GM12878 (cell line): ENCODE data around the gene ZCCHC17. TPM values are rescaled to one million over a fixed set of nuclear protein-coding genes. Genes with fewer than 3 reads are reported as not detected.

Experiments used
- ATAC-seq: fragments of 200-7000 bp; cut with Tn5 transposase; 3 replicates; pipeline ENCODE4 v1.9.1; 2020; ENCODE audit warnings: mild to moderate bottlenecking, moderate library complexity
- BruUV-seq: library from RNA; stranded (reverse); fragments of 400-500 nt; replicated peaks from 2 replicates; lab custom pipeline; 2021; lab: Mats Ljungman, UMichigan
- CTCF ChIA-PET: fragments of 300-600 bp; sonication (Branson Sonifier 250); formaldehyde crosslinking; extraction: SDS; loops from one replicate; lab custom pipeline; 2021; ENCODE audit warnings: inconsistent platforms; lab: Yijun Ruan, JAX
- POLR2A ChIA-PET: fragments of 350-600 bp; formaldehyde crosslinking; extraction: SDS; loops from one replicate; lab custom pipeline; 2021; ENCODE audit warnings: inconsistent platforms; lab: Charles Lee
- RAD21 ChIA-PET: fragments of 300-600 bp; sonication (Branson Sonifier 250); formaldehyde crosslinking; loops from one replicate; lab custom pipeline; 2023; ENCODE audit warnings: antibody characterized with exemption; ENCODE audit not compliant: unreplicated experiment; lab: Charles Lee
- SMC1A ChIA-PET: fragments of 300-600 bp; sonication (Branson Sonifier 250); formaldehyde crosslinking; loops from one replicate; lab custom pipeline; 2023; ENCODE audit not compliant: unreplicated experiment, uncharacterized antibody; lab: Charles Lee
- DNase-seq: peaks from one replicate; pipeline ENCODE4 v3.0.0-alpha.2; 2011; ENCODE audit warnings: low read depth, low spot score
- FAIRE-seq: peaks from 3 replicates; lab custom pipeline; 2011; peaks lifted over from hg19 to GRCh38; lab: Jason Lieb, UNC
- H2AFZ ChIP-seq: 2 replicates; pipeline ENCODE4 v1.6.0; 2011; ENCODE audit warnings: low read depth, low read length, control low read depth; ENCODE audit not compliant: control insufficient read depth
- H3K27ac ChIP-seq: 2 replicates; pipeline ENCODE4 v1.5.1; 2011; ENCODE audit warnings: control low read depth; ENCODE audit not compliant: control insufficient read depth, insufficient read depth
- H3K27me3 ChIP-seq, 2 experiments: replicated peaks in 1 of 2; 2 replicates each; pipeline versions ENCODE4 v1.6.0 to v1.6.1; 2011; ENCODE audit warnings: low read length in 1 of 2; ENCODE audit not compliant: control insufficient read depth in 2 of 2, insufficient read depth in 2 of 2
- H3K36me3 ChIP-seq, 2 experiments: 2 replicates each; pipeline ENCODE4 v1.5.1; 2011; ENCODE audit warnings: low read length in 1 of 2; ENCODE audit not compliant: control insufficient read depth in 2 of 2, insufficient read depth in 2 of 2
- H3K4me1 ChIP-seq: 2 replicates; pipeline ENCODE4 v1.6.1; 2011; ENCODE audit warnings: mild to moderate bottlenecking, low read length, moderate library complexity, mixed read lengths; ENCODE audit not compliant: control insufficient read depth, insufficient read depth
- H3K4me2 ChIP-seq: 2 replicates; pipeline ENCODE4 v1.6.0; 2011; ENCODE audit warnings: control low read depth; ENCODE audit not compliant: control insufficient read depth, insufficient read depth
- H3K4me3 ChIP-seq: fragments of 200-600 bp; sonication (generic); 2 replicates; pipeline ENCODE4 v1.5.1; 2016
- H3K79me2 ChIP-seq: 2 replicates; pipeline ENCODE4 v1.6.0; 2011; ENCODE audit warnings: low read length; ENCODE audit not compliant: control insufficient read depth, insufficient read depth
- H3K9ac ChIP-seq: 2 replicates; pipeline ENCODE4 v1.8.0; 2011; ENCODE audit warnings: low read length, control low read depth, mixed read lengths; ENCODE audit not compliant: control insufficient read depth, insufficient read depth
- H3K9me3 ChIP-seq: replicated peaks from 3 replicates; pipeline ENCODE4 v1.5.1; 2011; ENCODE audit warnings: mild to moderate bottlenecking, low read length; ENCODE audit not compliant: control insufficient read depth, insufficient read depth
- H4K20me1 ChIP-seq: 2 replicates; pipeline ENCODE4 v1.6.0; 2011; ENCODE audit not compliant: control insufficient read depth, insufficient read depth
- CHD1 ChIP-seq: IDR thresholded peaks from 2 replicates; pipeline ENCODE4 v1.6.1; 2012; ENCODE audit warnings: low read depth, low read length, improper control_type of control experiment
- EZH2 ChIP-seq: IDR thresholded peaks from 2 replicates; pipeline ENCODE4 v1.6.1; 2012; ENCODE audit warnings: low read depth, mild to moderate bottlenecking, control low read depth, inconsistent platforms, low read length, borderline replicate concordance; ENCODE audit not compliant: control insufficient read depth
- HDAC6 ChIP-seq: fragments of 200-600 bp; sonication (generic); IDR thresholded peaks from one replicate; pipeline ENCODE4 v1.8.0; 2017; ENCODE audit warnings: antibody characterized with exemption; ENCODE audit not compliant: unreplicated experiment
- IKZF2 ChIP-seq, 2 experiments: fragments of 450-650 bp; IDR thresholded peaks; 2 replicates each; pipeline ENCODE4 v1.6.1; 2017; ENCODE audit warnings: mild to moderate bottlenecking in 2 of 2, moderate library complexity in 2 of 2
- MXI1 ChIP-seq: fragments of 150-350 bp; IDR thresholded peaks from 2 replicates; pipeline ENCODE4 v1.6.1; 2011; ENCODE audit warnings: low read depth, mild to moderate bottlenecking, inconsistent platforms, low read length, improper control_type of control experiment
- NFXL1 ChIP-seq: fragments of 450-650 bp; IDR thresholded peaks from 2 replicates; pipeline ENCODE4 v1.6.1; 2017; ENCODE audit warnings: antibody characterized with exemption, mild to moderate bottlenecking, borderline replicate concordance
- RBBP5 ChIP-seq: fragments of 200-600 bp; sonication (generic); conservative IDR thresholded peaks from 2 replicates; pipeline ENCODE4 v1.6.1; 2016
- RCOR1 ChIP-seq: conservative IDR thresholded peaks from 2 replicates; pipeline ENCODE4 v1.6.1; 2012; ENCODE audit warnings: low read depth, low read length, improper control_type of control experiment
- RELA ChIP-seq: fragments of 450-650 bp; IDR thresholded peaks from 2 replicates; pipeline ENCODE4 v1.8.0; 2014; ENCODE audit warnings: borderline replicate concordance; ENCODE audit not compliant: partially characterized antibody
- ZSCAN29 ChIP-seq: fragments of 450-650 bp; IDR thresholded peaks from 2 replicates; pipeline ENCODE4 v1.6.1; 2017; ENCODE audit warnings: mild to moderate bottlenecking, moderate library complexity
- WGBS: methylation state at CpG from one replicate; pipeline ENCODE4 v1.1.6; 2016; ENCODE audit warnings: low lambda C conversion rate; ENCODE audit not compliant: insufficient replicate concordance, insufficient coverage; ENCODE audit errors: missing lambda C conversion rate; 5-methylcytosine and 5-hydroxymethylcytosine counted together
- in situ Hi-C: fragments of 300-500 bp; cut with MboI; formaldehyde crosslinking; loops from 9 replicates; pipeline ENCODE4 v1.14.3; 2018; ENCODE audit warnings: mixed read lengths
- intact Hi-C: fragments of 100-400 bp; cut with micrococcal nuclease; formaldehyde crosslinking; loops from one replicate; pipeline ENCODE4 v1.14.2; 2022; ENCODE audit not compliant: unreplicated experiment
- polyA plus RNA-seq, 11 experiments: library from polyadenylated mRNA; depleted of rRNA in 4 of 11; unstranded in 6 of 11; stranded (reverse) in 5 of 11; fragments of >200 nt; fragmentation: Nextera tagmentation in 4 of 11; fragmentation: Illumina TruSeq in 1 of 11; extraction: Ambion mirVana in 4 of 11; extraction: Trizol in 1 of 11; gene quantifications; 1 replicate in 1 of 11; 2 replicates in 10 of 11; pipeline versions ENCODE4 v1.2.1 to v1.2.3, GENCODE V29; 2011 to 2016; ENCODE audit warnings: inconsistent platforms in 2 of 11, missing spikeins in 2 of 11, low read depth in 1 of 11
- total RNA-seq, 4 experiments: library from RNA; depleted of rRNA in 3 of 4; stranded (reverse); fragments of >200 nt in 3 of 4; fragmentation: Illumina TruSeq in 1 of 4; extraction: Trizol in 1 of 4; gene quantifications; 2 replicates each; pipeline versions ENCODE4 v1.2.1 to v1.2.3, GENCODE V29; 2013 to 2021
- TF ChIP-seq, protein P1 (sequence below): fragments of 450-650 bp; IDR thresholded peaks from 2 replicates; pipeline ENCODE4 v1.6.1; 2017; ENCODE audit warnings: mild to moderate bottlenecking, moderate library complexity
- TF ChIP-seq, protein P2 (sequence below): fragments of 450-650 bp; formaldehyde crosslinking; IDR thresholded peaks from 2 replicates; pipeline ENCODE4 v1.4.0; 2020; ENCODE audit warnings: mild to moderate bottlenecking, moderate library complexity

ZCCHC17 gene
- total and polyA plus RNA-seq, 10 of the 15 experiments (the other 5 are each of a cell fraction or from before 2014, with no cell fraction given), result 22.3 to 86.3 (median 47.0) TPM

DNA sequence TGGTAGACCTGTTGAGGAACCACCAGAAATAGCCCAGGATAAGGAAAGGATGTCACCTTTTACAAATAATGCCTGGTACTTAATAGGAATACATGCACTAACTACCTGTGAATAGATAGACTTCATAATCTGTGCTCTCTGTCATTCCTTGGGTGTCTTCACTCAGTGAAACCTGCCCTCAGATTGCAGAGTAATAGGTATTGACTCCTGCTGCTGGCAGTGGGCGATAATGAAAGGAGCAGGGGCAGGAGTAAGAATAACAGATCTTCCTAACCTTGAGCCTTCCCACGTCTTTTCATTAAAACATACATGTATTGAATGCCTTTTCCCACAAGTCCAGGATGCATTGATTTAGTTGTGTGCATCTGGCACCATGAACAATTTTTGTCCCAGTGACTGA is 59.6 kb downstream of the ZCCHC17 start:
- Histone ChIP-seq H2AFZ (no peak overlapping the region), H3K9me3 (no peaks in the 10 kb centered on the region), H3K4me3 (no peak overlapping the region), H3K27ac (no peak overlapping the region), H3K36me3 (peaks cover 0 to 3% of the 10 kb centered on the region in 2 experiments; a peak in 2 of 4 replicates), H4K20me1 (no peaks in the 10 kb centered on the region), H3K4me1 (no peaks in the 10 kb centered on the region), H3K4me2 (no peak overlapping the region), H3K79me2 (no peaks in the 10 kb centered on the region), H3K27me3 (no peaks in the 10 kb centered on the region), H3K9ac (no peak overlapping the region)
- DNase-seq (no peak), FAIRE-seq (no peak), ATAC-seq (no peak)
- intact Hi-C loops, result no loop called here
- 90% methylated on average over 2 of the region's 2 CpGs for WGBS
- RAD21 ChIA-PET, result no interaction called here
- no TSS peak for BruUV-seq
- in situ Hi-C loops, result no loop called here
- POLR2A ChIA-PET, result no interaction called here
- CTCF ChIA-PET, result no interaction called here
- TF ChIP-seq, protein P1, sequence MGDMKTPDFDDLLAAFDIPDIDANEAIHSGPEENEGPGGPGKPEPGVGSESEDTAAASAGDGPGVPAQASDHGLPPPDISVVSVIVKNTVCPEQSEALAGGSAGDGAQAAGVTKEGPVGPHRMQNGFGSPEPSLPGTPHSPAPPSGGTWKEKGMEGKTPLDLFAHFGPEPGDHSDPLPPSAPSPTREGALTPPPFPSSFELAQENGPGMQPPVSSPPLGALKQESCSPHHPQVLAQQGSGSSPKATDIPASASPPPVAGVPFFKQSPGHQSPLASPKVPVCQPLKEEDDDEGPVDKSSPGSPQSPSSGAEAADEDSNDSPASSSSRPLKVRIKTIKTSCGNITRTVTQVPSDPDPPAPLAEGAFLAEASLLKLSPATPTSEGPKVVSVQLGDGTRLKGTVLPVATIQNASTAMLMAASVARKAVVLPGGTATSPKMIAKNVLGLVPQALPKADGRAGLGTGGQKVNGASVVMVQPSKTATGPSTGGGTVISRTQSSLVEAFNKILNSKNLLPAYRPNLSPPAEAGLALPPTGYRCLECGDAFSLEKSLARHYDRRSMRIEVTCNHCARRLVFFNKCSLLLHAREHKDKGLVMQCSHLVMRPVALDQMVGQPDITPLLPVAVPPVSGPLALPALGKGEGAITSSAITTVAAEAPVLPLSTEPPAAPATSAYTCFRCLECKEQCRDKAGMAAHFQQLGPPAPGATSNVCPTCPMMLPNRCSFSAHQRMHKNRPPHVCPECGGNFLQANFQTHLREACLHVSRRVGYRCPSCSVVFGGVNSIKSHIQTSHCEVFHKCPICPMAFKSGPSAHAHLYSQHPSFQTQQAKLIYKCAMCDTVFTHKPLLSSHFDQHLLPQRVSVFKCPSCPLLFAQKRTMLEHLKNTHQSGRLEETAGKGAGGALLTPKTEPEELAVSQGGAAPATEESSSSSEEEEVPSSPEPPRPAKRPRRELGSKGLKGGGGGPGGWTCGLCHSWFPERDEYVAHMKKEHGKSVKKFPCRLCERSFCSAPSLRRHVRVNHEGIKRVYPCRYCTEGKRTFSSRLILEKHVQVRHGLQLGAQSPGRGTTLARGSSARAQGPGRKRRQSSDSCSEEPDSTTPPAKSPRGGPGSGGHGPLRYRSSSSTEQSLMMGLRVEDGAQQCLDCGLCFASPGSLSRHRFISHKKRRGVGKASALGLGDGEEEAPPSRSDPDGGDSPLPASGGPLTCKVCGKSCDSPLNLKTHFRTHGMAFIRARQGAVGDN, result no peak
- TF ChIP-seq CHD1 (no peak), HDAC6 (no peak), EZH2 (no peak), NFXL1 (no peak), RCOR1 (no peak), IKZF2 (IDR thresholded peaks at IDR 0.05) (no peak), MXI1 (no peak), RBBP5 (no peak), RELA (no peak), ZSCAN29 (no peak)
- TF ChIP-seq, protein P2, sequence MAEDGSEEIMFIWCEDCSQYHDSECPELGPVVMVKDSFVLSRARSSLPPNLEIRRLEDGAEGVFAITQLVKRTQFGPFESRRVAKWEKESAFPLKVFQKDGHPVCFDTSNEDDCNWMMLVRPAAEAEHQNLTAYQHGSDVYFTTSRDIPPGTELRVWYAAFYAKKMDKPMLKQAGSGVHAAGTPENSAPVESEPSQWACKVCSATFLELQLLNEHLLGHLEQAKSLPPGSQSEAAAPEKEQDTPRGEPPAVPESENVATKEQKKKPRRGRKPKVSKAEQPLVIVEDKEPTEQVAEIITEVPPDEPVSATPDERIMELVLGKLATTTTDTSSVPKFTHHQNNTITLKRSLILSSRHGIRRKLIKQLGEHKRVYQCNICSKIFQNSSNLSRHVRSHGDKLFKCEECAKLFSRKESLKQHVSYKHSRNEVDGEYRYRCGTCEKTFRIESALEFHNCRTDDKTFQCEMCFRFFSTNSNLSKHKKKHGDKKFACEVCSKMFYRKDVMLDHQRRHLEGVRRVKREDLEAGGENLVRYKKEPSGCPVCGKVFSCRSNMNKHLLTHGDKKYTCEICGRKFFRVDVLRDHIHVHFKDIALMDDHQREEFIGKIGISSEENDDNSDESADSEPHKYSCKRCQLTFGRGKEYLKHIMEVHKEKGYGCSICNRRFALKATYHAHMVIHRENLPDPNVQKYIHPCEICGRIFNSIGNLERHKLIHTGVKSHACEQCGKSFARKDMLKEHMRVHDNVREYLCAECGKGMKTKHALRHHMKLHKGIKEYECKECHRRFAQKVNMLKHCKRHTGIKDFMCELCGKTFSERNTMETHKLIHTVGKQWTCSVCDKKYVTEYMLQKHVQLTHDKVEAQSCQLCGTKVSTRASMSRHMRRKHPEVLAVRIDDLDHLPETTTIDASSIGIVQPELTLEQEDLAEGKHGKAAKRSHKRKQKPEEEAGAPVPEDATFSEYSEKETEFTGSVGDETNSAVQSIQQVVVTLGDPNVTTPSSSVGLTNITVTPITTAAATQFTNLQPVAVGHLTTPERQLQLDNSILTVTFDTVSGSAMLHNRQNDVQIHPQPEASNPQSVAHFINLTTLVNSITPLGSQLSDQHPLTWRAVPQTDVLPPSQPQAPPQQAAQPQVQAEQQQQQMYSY (CRISPR knock-in tag), result no peak
- SMC1A ChIA-PET, result no interaction called here
